Stimulated activated naive B cell treated with anti-CD40 and anti-IgM and Interleukin-4, amounts not matched to agents 10 μg/mL and 1 μg/mL and 100 μg/mL, for 72 hours (primary cell): ENCODE data around the gene ADAMTS7.
"Not testable (repeated sequence)": the region's sequence is repeated elsewhere in the genome, so short reads cannot be mapped to it uniquely, and the experiment has no call there.

ENCODE experiments used
- ATAC-seq, 2 donors: fragments of 150-1000 bp; cut with Tn5 transposase; replicated peaks; 2 replicates each; pipeline ENCODE4 v1.10.0; 2021; ENCODE audit warnings: moderate library complexity in 1 of 2
- DNase-seq: peaks from one replicate; pipeline ENCODE4 v3.0.0; 2021
- H3K27ac Mint-ChIP-seq: one replicate; pipeline ENCODE4 v1.8.0; 2022; ENCODE audit warnings: mild to moderate bottlenecking, mixed read lengths
- H3K27me3 Mint-ChIP-seq, 2 donors: one replicate each; pipeline ENCODE4 v1.8.0; 2022; ENCODE audit warnings: mixed read lengths in 2 of 2
- H3K36me3 Mint-ChIP-seq, 2 donors: one replicate each; pipeline ENCODE4 v1.8.0; 2022; ENCODE audit warnings: mixed read lengths in 2 of 2, mild to moderate bottlenecking in 1 of 2
- H3K4me1 Mint-ChIP-seq, 2 donors: one replicate each; pipeline ENCODE4 v1.8.0; 2022; ENCODE audit warnings: mixed read lengths in 2 of 2, mild to moderate bottlenecking in 1 of 2
- H3K4me3 Mint-ChIP-seq, 2 donors: one replicate each; pipeline ENCODE4 v1.8.0; 2022; ENCODE audit warnings: mild to moderate bottlenecking in 2 of 2, mixed read lengths in 2 of 2, moderate library complexity in 1 of 2
- H3K9me3 Mint-ChIP-seq, 2 donors: one replicate each; pipeline ENCODE4 v1.8.0; 2022; ENCODE audit warnings: mixed read lengths in 2 of 2, mild to moderate bottlenecking in 1 of 2

The ADAMTS7 gene

DNA sequence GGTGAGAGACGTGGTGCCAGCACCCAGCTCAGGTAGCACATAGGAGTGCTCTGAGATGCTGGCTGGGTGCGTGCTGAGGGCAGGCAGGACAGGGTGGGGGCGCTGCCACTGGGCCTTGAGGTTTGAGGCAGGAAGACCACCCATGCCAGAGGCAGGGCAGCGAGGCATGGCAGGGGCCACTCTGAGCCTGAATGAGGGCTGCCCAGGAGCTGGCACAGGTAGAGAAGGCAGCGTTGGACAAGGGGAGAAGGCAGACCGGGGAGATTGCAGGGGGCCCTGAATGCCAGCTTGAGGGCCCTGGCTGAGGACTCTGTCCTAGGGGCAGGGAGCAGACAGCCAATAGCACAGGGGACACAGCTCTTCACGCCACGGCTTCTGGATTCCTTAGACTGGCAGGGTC, 50.2 kb downstream of the ADAMTS7 start:
- DNase-seq (no peak), ATAC-seq (no peak)
- Mint-ChIP-seq H3K27ac (peak overlapping the region; percentile 96), H3K4me1 (peaks cover 52 to 76% of the 10 kb centered on the region in 2 donors), H3K9me3 (no peaks in the 10 kb centered on the region), H3K36me3 (no peaks in the 10 kb centered on the region), H3K4me3 (peak overlapping the region; percentile 25 to 58), H3K27me3 (no peaks in the 10 kb centered on the region)

DNA sequence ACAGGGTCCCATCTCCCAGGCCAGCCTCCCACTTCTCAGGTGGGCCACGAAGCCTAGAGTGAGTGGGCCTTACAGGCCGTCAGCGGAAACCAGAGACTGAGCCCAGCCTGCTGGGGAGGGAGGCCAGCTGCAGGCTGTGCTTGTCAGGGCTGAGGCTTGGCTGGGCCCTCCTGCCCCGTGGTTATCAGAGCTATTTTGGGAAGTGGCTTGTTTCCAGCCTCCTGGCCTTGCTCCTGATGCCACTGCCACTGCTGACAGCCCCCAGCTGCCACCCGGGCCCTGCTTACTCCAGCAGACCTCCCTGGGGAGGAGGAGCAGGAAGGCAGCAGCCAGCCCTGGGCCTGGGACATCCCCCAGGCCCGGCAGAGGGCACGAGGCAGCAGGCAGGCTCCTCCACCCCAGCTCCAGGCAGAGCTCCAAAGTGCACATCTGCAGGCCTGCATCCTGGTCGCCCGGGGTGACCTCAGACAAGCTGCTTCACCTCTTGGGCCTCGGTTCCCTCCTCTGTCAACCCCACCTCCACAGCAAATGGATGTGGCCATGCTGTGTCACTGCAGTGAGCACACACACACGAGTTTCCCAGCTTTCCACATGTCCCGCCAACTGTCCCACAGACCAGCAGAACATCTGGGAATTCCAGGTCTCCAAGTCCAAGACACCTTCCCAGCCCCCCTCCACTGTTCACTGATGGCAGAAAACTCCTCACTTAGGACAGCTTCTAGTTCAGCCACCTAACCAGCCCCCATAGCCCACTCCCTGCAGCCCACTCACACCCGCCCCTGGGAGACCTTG, 51.0 kb downstream of the ADAMTS7 start:
- Mint-ChIP-seq H3K4me3 (peak overlapping the region; percentile 37 to 52), H3K27ac (peak overlapping the region; percentile 96), H3K4me1 (peaks cover 54 to 82% of the 10 kb centered on the region in 2 donors)

DNA sequence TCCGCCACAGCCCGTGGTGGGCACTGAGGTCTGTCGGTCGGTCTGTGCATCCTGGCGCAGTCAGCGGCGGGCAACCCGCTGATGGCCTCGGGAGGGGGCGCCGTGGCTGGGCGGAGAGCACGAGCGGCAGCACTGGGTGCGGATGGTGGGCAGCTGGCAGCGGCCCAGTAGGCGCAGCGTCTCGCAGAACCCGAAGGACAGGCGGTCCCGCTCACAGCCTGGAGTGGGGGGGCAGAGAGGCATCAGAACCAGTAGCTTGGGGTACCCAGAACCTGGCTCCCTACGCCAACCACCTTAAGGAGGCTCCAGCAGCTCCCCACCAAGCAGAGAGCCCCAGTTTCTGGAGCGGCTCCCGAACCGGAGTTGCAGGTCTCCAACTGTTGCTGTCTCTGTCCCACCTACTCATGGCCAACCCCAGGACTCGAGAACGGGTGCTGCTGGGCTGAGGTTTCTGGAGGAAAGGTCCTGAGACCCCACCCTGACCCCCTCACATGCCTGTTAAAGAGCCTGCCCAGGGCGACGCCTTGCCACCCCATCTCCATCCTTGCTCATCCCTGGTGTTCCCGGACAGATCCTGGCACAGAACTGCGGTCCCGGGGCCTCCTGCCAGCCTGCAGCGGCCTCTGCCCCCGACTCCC, 51.8 kb downstream of the ADAMTS7 start:
- not testable (repeated sequence) for H3K9me3 Mint-ChIP-seq, DNase-seq, ATAC-seq, H3K36me3 Mint-ChIP-seq, H3K27me3 Mint-ChIP-seq
- peak overlapping the region; percentile 100 for H3K27ac Mint-ChIP-seq
- H3K4me1 Mint-ChIP-seq = peaks cover 54 to 81% of the 10 kb centered on the region in 2 donors
- H3K4me3 Mint-ChIP-seq = peak overlapping the region in 1 of 2 donors; percentile 48

More for the DNA sequence above, 51.0 kb downstream of the ADAMTS7 start:
- DNase-seq = peak; percentile 51
- peak; percentile 7 to 11 for ATAC-seq
- H3K36me3 Mint-ChIP-seq, H3K9me3 Mint-ChIP-seq, H3K27me3 Mint-ChIP-seq: not testable (repeated sequence)

DNA sequence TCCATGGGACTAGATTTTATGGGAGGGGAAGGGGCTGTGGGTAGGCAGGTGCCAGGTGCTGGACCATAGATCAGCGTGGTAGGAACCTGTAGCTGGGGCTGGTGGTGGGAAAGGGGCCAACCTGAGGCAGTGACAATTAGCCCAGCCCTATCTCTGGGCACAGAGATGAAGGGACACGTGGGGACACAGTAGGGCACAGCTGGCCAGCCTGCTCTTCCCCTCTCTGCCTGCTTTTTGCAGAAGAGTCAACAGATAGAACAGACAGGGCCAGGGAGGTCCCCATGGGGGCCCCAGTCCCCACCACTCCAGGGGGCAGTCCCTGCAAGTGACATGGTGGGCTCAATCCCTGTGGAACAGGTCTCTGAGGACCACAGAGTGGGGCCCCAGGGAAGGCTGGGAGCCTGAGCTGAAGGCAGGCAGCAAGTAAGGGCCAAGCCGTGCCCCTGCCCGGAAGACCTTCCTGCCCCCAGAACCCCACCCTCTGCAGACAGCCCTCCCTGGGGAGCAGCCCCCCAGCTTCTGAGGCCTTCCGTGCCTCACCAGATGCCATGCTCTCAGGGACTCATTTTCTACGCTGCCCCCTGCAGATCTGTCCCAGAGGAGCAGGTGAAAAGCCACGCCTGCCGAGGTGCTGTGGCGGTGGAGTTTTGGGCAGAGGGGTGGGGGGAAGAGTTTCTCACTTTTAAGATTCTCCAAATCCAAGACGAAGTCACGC, 52.6 kb downstream of the ADAMTS7 start:
- Mint-ChIP-seq H3K4me3 (peak overlapping the region; percentile 11 to 48), H3K4me1 (peaks cover 50 to 72% of the 10 kb centered on the region in 2 donors), H3K27ac (peak overlapping the region; percentile 100)
- H3K36me3 Mint-ChIP-seq, DNase-seq, ATAC-seq, H3K9me3 Mint-ChIP-seq, H3K27me3 Mint-ChIP-seq: not testable (repeated sequence)

DNA sequence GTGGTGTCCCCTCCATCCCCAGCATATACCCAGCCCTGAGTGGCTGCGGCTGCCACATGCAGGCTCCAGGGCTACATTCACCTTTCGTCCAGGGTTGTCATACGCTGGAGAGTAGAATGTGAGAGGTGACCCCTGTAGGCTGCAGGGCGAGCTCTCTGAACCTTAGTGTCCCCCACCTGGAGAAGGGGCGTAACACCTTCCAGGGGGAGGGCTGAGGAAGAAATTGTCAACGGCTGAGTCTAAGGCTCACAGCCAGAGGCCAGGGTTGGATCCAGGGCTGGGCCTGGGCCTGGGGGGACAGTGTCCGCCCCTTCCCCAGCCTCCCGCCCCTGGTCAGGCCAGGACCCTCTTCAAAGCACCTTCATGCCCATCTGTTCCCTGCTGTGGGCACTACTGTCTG, 53.2 kb downstream of the ADAMTS7 start:
- H3K27me3 Mint-ChIP-seq, H3K4me3 Mint-ChIP-seq, H3K36me3 Mint-ChIP-seq, ATAC-seq, DNase-seq, H3K9me3 Mint-ChIP-seq: not testable (repeated sequence)
- Mint-ChIP-seq H3K4me1 (peaks cover 45 to 67% of the 10 kb centered on the region in 2 donors), H3K27ac (peak overlapping the region; percentile 100)

DNA sequence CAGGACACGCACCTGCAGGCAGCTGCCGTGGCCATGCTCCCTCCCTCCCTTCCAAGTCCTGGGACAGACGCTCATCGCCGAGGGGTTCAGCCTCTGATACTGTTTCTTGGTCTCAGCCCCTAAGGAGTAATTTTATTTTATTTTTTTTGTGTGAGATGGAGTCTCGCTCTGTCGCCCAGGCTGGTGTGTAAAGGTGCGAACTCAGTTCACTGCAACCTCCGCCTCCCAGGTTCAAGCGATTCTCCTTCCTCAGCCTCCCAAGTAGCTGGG, 53.7 kb downstream of the ADAMTS7 start:
- Mint-ChIP-seq H3K27me3 (no peaks in the 10 kb centered on the region), H3K4me1 (peaks cover 45 to 65% of the 10 kb centered on the region in 2 donors), H3K4me3 (peak overlapping the region; percentile 82 to 84), H3K36me3 (no peaks in the 10 kb centered on the region), H3K27ac (peak overlapping the region; percentile 100), H3K9me3 (no peaks in the 10 kb centered on the region)
- no peak for ATAC-seq
- no peak for DNase-seq

DNA sequence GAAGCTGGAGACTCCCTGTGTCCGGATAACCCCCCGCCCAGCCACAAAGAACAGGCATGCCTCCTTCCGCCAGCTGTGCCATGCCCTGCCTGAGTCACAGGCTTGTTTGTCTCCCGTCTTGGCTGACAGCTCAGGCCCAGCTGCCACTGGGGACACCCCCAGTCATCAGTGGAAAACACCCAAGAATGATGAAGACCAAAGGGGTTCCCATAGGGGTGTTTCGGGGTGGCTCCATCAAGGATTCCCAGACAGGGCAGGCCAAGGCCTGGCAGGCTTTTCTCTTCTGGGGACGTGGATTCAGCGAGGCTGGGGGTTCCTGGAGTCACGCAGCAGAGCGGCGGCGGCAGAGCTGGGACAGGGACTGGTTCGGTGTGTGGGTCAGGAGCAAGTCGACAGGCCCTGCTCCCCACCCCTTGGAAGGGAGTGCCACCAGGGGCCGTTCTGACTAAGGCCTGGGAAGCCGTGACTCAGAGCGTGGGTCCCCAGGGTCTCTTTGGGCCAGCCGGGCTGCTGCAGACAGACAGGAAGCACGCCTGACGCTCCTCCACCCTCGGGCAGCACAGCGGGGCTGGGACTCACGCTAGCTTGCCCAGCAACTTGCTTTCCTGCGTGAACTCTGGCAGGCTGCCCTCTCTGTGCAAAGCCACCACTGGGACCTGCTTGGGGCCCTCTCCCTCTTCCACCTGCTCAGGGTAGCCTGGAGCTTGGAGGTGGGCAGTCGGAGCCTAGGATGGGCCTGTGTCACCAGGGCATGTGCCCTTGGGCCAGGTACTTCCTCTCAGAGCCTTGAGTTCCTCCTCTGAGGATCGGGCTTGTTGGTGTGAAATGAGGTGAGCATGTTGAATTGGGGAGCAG, 54.3 kb downstream of the ADAMTS7 start:
- ATAC-seq = peak; percentile 83
- H3K9me3 Mint-ChIP-seq = not testable (repeated sequence)

DNA sequence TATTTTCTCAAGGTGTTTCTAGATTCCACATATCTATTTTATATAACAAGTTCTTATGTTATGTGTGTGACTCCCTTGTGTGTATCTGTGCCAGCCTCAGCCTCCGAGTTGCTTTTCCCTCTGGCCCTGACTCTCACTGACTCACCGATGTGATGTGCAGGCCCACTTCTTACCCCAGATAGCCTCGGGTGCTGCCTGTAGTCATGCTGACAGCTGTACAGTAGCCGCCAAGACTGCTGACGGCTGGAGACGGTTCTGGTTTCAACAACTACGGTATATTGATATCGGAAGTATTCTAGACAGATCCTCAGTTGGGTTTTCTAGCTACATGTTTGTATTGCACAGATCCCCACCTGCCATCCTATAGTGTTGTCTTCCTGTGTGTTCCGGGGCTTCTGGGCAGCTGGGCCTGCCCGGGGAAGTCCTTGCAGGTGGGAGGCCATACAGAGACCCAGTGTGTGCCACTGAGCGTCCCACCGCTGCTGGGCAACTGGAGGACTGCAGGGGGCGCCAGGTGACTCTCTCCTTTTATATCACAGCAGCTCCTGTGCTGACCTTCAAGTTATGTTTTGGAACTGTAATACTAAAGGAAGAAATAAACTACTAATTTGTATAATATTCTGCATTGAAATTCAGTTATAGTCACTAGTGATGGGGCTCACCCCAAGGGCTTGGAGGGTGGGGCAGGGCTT, 55.2 kb downstream of the ADAMTS7 start:
- peaks cover 38 to 58% of the 10 kb centered on the region in 2 donors for H3K4me1 Mint-ChIP-seq
- not testable (repeated sequence) for H3K36me3 Mint-ChIP-seq, H3K9me3 Mint-ChIP-seq, H3K27me3 Mint-ChIP-seq
- DNase-seq (peak; percentile 66), ATAC-seq (peak; percentile 28 to 33)
- H3K27ac Mint-ChIP-seq = peak overlapping the region; percentile 100
- peak overlapping the region; percentile 50 for H3K4me3 Mint-ChIP-seq

More for the DNA sequence above, 54.3 kb downstream of the ADAMTS7 start:
- DNase-seq = peak; percentile 97
- peak overlapping the region; percentile 82 to 84 for H3K4me3 Mint-ChIP-seq
- H3K36me3 Mint-ChIP-seq, H3K27me3 Mint-ChIP-seq: not testable (repeated sequence)
- peaks cover 44 to 63% of the 10 kb centered on the region in 2 donors for H3K4me1 Mint-ChIP-seq
- peak overlapping the region; percentile 100 for H3K27ac Mint-ChIP-seq

DNA sequence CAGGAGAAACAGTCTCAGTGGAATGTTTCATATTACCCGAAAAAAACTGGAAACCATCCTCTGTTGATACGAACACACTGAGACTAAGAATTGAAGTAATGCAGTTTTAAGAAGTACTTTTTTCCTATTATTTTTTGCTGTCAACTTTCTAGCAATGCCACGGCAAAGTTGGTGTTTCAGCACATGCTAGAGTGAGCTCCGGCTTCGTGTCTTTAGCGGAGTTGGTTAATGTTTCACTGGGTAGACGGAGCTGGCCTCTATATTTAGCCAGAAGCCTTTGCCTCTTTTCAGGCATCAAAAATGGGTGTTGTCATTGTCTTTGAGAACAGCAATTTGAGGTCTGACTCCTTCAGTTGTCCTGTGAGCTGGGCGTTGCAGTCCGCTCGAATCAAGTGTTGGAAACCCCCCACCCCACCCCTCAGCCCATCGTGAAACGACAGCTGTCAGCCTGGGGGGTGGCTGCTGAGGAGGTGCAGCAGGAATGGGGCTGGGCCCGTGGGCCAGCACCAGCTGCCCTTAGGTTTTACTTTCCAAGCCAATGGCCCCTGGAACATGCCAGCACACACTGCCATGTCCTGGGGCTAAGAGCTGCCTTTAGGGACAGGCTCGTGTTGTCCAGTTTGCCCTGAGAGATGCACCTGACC, 56.5 kb downstream of the ADAMTS7 start:
- peaks cover 28 to 51% of the 10 kb centered on the region in 2 donors for H3K4me1 Mint-ChIP-seq
- H3K27me3 Mint-ChIP-seq, H3K27ac Mint-ChIP-seq, H3K9me3 Mint-ChIP-seq, H3K4me3 Mint-ChIP-seq, ATAC-seq, DNase-seq, H3K36me3 Mint-ChIP-seq: not testable (repeated sequence)

DNA sequence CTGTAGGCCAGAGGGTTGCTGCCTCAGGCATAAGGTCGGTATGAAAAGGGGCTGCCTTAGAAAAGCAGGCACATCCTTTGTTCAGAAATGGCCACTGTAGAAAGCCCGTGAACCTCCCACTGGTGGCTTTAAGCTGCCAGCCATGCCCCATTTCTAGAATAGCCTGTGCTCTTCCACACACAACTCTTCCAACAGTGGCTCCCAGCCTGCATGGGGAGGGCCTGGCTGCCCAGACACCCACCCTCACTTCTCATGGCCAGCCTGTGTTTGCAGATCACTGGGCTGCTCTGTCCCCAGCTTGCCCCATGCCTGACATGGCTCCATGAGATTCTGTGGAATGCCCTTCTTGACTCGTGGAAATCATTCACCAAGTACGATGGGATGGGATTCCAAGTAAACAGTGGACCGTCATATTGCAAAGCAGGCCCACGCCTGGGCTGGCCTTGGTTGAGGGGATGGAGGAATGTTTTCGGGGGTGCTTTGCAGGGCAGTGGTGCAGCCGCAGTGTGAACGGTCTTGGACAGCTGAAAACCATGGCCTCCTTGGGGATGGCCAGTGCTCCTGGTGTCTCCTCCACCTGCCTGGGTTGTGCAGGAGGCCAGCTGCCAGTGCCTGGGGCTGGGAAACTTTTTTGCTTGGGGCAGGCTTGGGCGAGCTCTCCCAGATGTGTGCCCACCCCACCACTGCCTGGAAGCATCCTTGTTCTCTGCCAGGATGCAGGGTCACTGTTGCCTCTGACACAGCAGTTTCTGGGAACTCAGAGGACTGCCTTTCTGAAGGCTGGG, 57.3 kb downstream of the ADAMTS7 start:
- H3K27me3 Mint-ChIP-seq, H3K9me3 Mint-ChIP-seq, H3K4me3 Mint-ChIP-seq, ATAC-seq, H3K27ac Mint-ChIP-seq, DNase-seq, H3K36me3 Mint-ChIP-seq: not testable (repeated sequence)
- H3K4me1 Mint-ChIP-seq = peaks cover 27 to 44% of the 10 kb centered on the region in 2 donors

DNA sequence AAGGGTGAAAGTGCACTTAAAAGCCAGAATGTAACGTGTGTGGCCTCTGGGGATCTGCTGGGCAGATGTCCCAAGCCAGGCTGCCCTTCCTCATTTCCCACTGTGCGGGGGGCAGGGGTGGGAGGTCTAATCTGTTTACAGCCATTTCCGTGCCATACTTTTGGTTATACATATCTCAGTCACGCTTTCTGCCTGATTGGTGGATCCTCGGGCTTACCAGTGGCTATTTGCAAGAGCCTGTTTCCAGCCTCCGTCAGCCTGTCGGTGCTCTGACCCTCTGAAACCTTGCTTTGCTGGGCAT, 58.0 kb downstream of the ADAMTS7 start:
- not testable (repeated sequence) for H3K9me3 Mint-ChIP-seq, ATAC-seq, H3K27ac Mint-ChIP-seq, DNase-seq, H3K36me3 Mint-ChIP-seq, H3K4me3 Mint-ChIP-seq, H3K27me3 Mint-ChIP-seq
- peaks cover 21 to 38% of the 10 kb centered on the region in 2 donors for H3K4me1 Mint-ChIP-seq

DNA sequence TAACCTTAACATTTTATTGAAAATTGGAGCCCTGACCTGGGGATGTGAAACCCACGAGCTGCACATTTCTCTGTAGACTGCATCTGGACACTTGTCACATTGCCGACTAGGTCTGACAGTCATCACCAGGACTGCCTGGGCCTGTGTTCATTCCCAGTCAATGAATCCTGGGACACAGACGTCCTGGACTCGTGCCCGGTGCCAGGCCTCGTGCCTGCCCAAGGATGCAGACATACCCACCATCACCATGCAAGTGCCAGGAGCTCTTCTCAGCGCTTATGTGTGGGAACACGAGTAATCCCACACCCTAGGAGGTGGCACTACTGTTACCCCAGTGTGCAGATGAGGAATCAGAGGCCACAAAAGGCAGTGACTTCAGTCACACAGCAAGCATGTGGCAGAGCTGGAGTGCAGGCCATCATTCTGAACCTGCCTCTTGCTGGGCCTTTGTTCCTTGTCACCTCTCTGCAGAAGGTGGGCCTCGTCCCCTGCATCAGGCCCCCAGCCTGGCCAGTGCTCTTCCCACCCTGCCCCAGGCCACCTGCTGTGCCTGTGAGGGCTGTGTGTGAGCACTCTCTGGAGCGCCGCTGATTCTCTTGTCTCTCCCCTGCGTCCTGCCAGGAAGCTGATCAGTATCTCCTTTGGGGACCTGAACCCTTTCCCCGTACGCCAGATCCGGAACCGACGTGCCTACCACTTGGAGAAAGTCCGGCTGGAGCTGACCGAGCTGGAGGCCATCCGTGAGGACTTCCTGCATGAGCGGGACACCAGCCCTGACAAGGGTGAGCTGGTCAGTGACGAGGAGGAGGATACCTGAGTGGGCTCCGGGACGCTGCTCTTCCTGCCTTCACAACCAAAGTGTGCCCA, 58.5 kb downstream of the ADAMTS7 start:
- Mint-ChIP-seq H3K27ac (no peak overlapping the region), H3K36me3 (no peaks in the 10 kb centered on the region), H3K9me3 (no peaks in the 10 kb centered on the region), H3K4me1 (peaks cover 16 to 32% of the 10 kb centered on the region in 2 donors), H3K4me3 (no peak overlapping the region), H3K27me3 (no peaks in the 10 kb centered on the region)
- DNase-seq (no peak), ATAC-seq (no peak)
